PC-3 (cell line): ENCODE results near the gene SYNGR4. TPM values are rescaled to one million over a fixed set of nuclear protein-coding genes. Genes with fewer than 3 reads are reported as not detected.

Experiments used
- ATAC-seq: fragments of 200-7000 bp; cut with Tn5 transposase; 2 replicates; pipeline ENCODE4 v1.9.1; 2020; ENCODE audit warnings: mild to moderate bottlenecking, moderate library complexity
- BruUV-seq: library from RNA; stranded (reverse); fragments of 400-500 nt; replicated peaks from 2 replicates; lab custom pipeline; 2021; lab: Mats Ljungman, UMichigan
- CTCF ChIA-PET: fragments of 300-600 bp; sonication (Branson Sonifier 250); formaldehyde crosslinking; loops from one replicate; lab custom pipeline; 2022; ENCODE audit warnings: antibody characterized with exemption; lab: Charles Lee
- POLR2A ChIA-PET: fragments of 300-600 bp; sonication (Branson Sonifier 250); formaldehyde crosslinking; loops from one replicate; lab custom pipeline; 2022; ENCODE audit warnings: antibody characterized with exemption; ENCODE audit not compliant: unreplicated experiment; lab: Charles Lee
- DNase-seq: peaks from one replicate; pipeline ENCODE4 v3.0.0-alpha.2; 2015
- H2AFZ ChIP-seq: fragments of 300-600 bp; sonication (generic); 2 replicates; pipeline ENCODE4 v1.6.0; 2016; ENCODE audit warnings: antibody characterized with exemption, low read length
- H3F3A ChIP-seq: fragments of 300-600 bp; sonication (generic); one replicate; pipeline ENCODE4 v1.6.0; 2017; ENCODE audit warnings: antibody characterized with exemption, low read length, control low read depth, mild to moderate bottlenecking; ENCODE audit not compliant: unreplicated experiment
- H3K27ac ChIP-seq: fragments of 300-600 bp; sonication (generic); 2 replicates; pipeline ENCODE4 v1.5.1; 2016; ENCODE audit warnings: mild to moderate bottlenecking, low read length
- H3K27me3 ChIP-seq: fragments of 300-600 bp; sonication (generic); 2 replicates; pipeline ENCODE4 v1.6.1; 2016; ENCODE audit warnings: low read length, mixed read lengths
- H3K36me3 ChIP-seq: fragments of 300-600 bp; sonication (generic); 2 replicates; pipeline ENCODE4 v1.6.1; 2016; ENCODE audit warnings: low read depth, mixed run types, low read length, mixed read lengths
- H3K4me1 ChIP-seq: fragments of 300-600 bp; sonication (generic); 2 replicates; pipeline ENCODE4 v1.5.1; 2016; ENCODE audit warnings: low read length; ENCODE audit not compliant: insufficient read depth
- H3K4me2 ChIP-seq: fragments of 300-600 bp; sonication (generic); 2 replicates; pipeline ENCODE4 v1.6.0; 2016; ENCODE audit warnings: low read length
- H3K4me3 ChIP-seq: fragments of 300-600 bp; sonication (generic); 2 replicates; pipeline ENCODE4 v1.5.1; 2016; ENCODE audit warnings: mild to moderate bottlenecking, low read length, mixed read lengths
- H3K79me2 ChIP-seq: fragments of 300-600 bp; sonication (generic); 2 replicates; pipeline ENCODE4 v1.6.1; 2017; ENCODE audit warnings: low read length, mixed read lengths
- H3K9ac ChIP-seq: fragments of 300-600 bp; sonication (generic); 2 replicates; pipeline ENCODE4 v1.6.0; 2016; ENCODE audit warnings: mild to moderate bottlenecking, low read length
- H3K9me2 ChIP-seq: fragments of 300-600 bp; sonication (generic); replicated peaks from 2 replicates; pipeline ENCODE4 v1.6.1; 2016; ENCODE audit warnings: mixed run types, low read length, mixed read lengths
- H3K9me3 ChIP-seq: fragments of 300-600 bp; sonication (generic); 2 replicates; pipeline ENCODE4 v1.6.1; 2016; ENCODE audit warnings: low read length, mixed read lengths
- H4K20me1 ChIP-seq: fragments of 300-600 bp; sonication (generic); 2 replicates; pipeline ENCODE4 v1.6.1; 2016; ENCODE audit warnings: low read length, mixed read lengths
- EZH2 ChIP-seq: fragments of 300-600 bp; sonication (generic); IDR thresholded peaks from one replicate; pipeline ENCODE4 v1.6.1; 2017; ENCODE audit warnings: antibody characterized with exemption, mild to moderate bottlenecking, low read length; ENCODE audit not compliant: unreplicated experiment
- EZH2phosphoT487 ChIP-seq: fragments of 300-600 bp; sonication (generic); IDR thresholded peaks from 2 replicates; pipeline ENCODE4 v1.6.1; 2018; ENCODE audit warnings: mild to moderate bottlenecking, antibody characterized with exemption, low read length, borderline replicate concordance
- intact Hi-C: fragments of 100-400 bp; cut with micrococcal nuclease; formaldehyde crosslinking; loops from 2 replicates; pipeline ENCODE4 v1.9.0; 2023
- total RNA-seq: library from RNA; depleted of rRNA; stranded (reverse); fragments of >200 nt; gene quantifications from 2 replicates; pipeline ENCODE4 v1.2.3, GENCODE V29; 2014
- TF ChIP-seq, protein P1 (sequence below): fragments of 300-600 bp; sonication (generic); conservative IDR thresholded peaks from 2 replicates; pipeline ENCODE4 v1.5.1; 2017; ENCODE audit warnings: antibody characterized with exemption, low read depth, mild to moderate bottlenecking, low read length

The SYNGR4 gene
- total RNA-seq, 1 experiment from 2014 or later, result not detected

DNA sequence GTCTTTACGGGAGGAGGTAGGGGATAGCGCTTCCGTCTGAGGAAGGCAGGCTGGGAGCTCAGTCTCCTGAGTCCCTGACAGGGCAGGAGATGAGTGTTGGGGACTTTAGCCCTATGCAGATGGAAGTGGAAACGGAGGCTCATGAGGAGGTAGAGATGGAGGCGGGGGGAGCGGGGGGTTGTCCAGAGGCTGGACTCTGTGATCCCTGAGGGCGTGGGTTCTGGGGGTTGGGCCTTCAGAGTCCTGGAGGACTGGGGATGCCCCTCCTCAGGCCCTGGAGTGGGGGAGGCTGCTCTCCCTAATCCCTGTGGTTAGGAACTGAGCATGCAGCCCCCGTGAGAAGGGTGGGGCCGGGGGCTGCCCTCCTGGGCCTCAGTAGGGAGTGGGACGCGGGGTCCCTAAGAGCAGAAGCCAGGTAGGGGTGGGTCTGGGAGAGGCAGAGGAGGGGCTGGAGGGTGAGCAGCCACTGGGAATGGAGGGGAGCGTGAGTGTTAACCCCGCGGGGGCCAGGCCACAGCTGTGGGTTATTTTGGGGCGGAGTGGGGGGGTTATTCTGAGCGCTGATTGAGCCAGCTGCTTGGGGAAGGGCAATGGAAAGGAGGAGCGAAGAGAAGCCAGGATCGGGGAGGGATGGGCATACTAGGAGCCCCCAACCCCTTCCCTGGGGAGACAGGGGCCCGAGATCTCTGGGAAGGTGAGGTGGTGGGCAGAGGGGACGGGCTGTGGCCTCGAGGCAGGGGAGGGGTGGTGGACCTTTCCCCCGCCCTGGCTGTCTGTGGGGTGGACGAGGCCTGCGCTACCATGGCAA is 32.1 kb downstream of the SYNGR4 start:
- no TSS peak for BruUV-seq
- Histone ChIP-seq H3K4me3 (no peak overlapping the region), H3K27me3 (no peaks in the 10 kb centered on the region; the same call in 1 of the 2 replicates), H3K79me2 (peaks cover 1% of the 10 kb centered on the region), H3K4me1 (peaks cover 9% of the 10 kb centered on the region), H3K4me2 (no peak overlapping the region), H3K9ac (no peak overlapping the region), H3K36me3 (no peaks in the 10 kb centered on the region), H3K27ac (no peak overlapping the region), H3F3A (no peaks in the 10 kb centered on the region), H3K9me3 (no peaks in the 10 kb centered on the region), H3K9me2 (no peaks in the 10 kb centered on the region), H4K20me1 (no peaks in the 10 kb centered on the region), H2AFZ (no peak overlapping the region)
- CTCF ChIA-PET, result no interaction called here
- DNase-seq (no peak), ATAC-seq (no peak)
- no peak for TF ChIP-seq EZH2
- TF ChIP-seq, protein P1, sequence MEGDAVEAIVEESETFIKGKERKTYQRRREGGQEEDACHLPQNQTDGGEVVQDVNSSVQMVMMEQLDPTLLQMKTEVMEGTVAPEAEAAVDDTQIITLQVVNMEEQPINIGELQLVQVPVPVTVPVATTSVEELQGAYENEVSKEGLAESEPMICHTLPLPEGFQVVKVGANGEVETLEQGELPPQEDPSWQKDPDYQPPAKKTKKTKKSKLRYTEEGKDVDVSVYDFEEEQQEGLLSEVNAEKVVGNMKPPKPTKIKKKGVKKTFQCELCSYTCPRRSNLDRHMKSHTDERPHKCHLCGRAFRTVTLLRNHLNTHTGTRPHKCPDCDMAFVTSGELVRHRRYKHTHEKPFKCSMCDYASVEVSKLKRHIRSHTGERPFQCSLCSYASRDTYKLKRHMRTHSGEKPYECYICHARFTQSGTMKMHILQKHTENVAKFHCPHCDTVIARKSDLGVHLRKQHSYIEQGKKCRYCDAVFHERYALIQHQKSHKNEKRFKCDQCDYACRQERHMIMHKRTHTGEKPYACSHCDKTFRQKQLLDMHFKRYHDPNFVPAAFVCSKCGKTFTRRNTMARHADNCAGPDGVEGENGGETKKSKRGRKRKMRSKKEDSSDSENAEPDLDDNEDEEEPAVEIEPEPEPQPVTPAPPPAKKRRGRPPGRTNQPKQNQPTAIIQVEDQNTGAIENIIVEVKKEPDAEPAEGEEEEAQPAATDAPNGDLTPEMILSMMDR, result no peak
- no peak for TF ChIP-seq EZH2phosphoT487
- intact Hi-C loops, result no loop called here
- POLR2A ChIA-PET, result no interaction called here

DNA sequence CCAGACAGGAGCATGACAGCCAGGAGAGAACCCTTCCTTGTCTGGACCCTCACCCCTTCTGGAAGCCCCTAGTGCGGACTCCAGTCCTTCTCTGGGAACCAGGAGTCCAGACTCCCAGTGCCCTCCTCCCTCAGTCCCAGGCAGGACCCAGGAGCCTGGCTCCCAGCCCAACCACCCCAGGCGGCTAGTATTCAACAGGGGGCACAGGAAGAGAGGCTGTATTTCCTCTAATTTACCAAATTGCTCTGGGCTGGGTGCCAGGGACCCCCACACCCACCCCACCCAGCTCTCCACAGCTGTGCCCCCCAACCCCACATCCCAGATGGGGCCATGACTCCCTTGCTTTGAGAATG is 32.6 kb downstream of the SYNGR4 start:
- H3K9me2 ChIP-seq, result no peaks in the 10 kb centered on the region
- DNase-seq, result no peak
- ChIA-PET POLR2A (no interaction called here), CTCF (no interaction called here)
- H3K36me3 ChIP-seq, result no peaks in the 10 kb centered on the region
- no peak for TF ChIP-seq EZH2
- TF ChIP-seq, protein P1, result no peak
- BruUV-seq, result no TSS peak
- no peaks in the 10 kb centered on the region for H3K79me2 ChIP-seq
- H3K9me3 ChIP-seq, result no peaks in the 10 kb centered on the region
- H2AFZ ChIP-seq, result no peak overlapping the region
- ATAC-seq, result no peak
- no peak overlapping the region for H3K9ac ChIP-seq
- H4K20me1 ChIP-seq, result no peaks in the 10 kb centered on the region
- peaks cover 9% of the 10 kb centered on the region for H3K4me1 ChIP-seq
- no peak overlapping the region for H3K4me2 ChIP-seq
- intact Hi-C loops, result no loop called here
- H3K27me3 ChIP-seq, result no peaks in the 10 kb centered on the region; the same call in 1 of the 2 replicates
- H3K4me3 ChIP-seq, result no peak overlapping the region
- H3F3A ChIP-seq, result no peaks in the 10 kb centered on the region
- no peak overlapping the region for H3K27ac ChIP-seq
